ENCODE results near the gene PPM1B. TPM values are rescaled to one million over a fixed set of nuclear protein-coding genes. Genes with fewer than 3 reads are reported as not detected.

PPM1B gene
- total and polyA plus RNA-seq, 9 donors, result 19.9 to 39.7 (median 28.0) TPM

Other genes with a start within 250 kb of the PPM1B start
- 53.9 TPM for gene LRPPRC, start 172.9 kb upstream of the PPM1B start, total RNA-seq
- 10 to 100 TPM; 58.6 to 84.7 (median 66.8) TPM for gene LRPPRC, start 172.9 kb upstream of the PPM1B start, polyA plus RNA-seq (ENCODE audit: insufficient read depth in 1 of 8, insufficient read length in 8 of 8, low replicate concordance in 1 of 8)
- 0.04 TPM for gene SLC3A1, start 106.6 kb downstream of the PPM1B start, total RNA-seq
- 1 to 10 TPM in 2 of 8 donors, under 1 TPM in 6; 0.31 to 9.0 (median 0.65) TPM for gene SLC3A1, start 106.6 kb downstream of the PPM1B start, polyA plus RNA-seq (ENCODE audit: insufficient read depth in 1 of 8, insufficient read length in 8 of 8, low replicate concordance in 1 of 8)
- gene PREPL, start 192.6 kb downstream of the PPM1B start, total RNA-seq, result 110 TPM
- gene PREPL, start 192.6 kb downstream of the PPM1B start, polyA plus RNA-seq (ENCODE audit: insufficient read depth in 1 of 8, insufficient read length in 8 of 8, low replicate concordance in 1 of 8), result 100 to 1,000 TPM in 7 of 8 donors, 10 to 100 TPM in 1; 86.9 to 149 (median 115) TPM
- 4.4 TPM for gene CAMKMT, start 193.1 kb downstream of the PPM1B start, total RNA-seq
- 1 to 10 TPM; 3.8 to 6.1 (median 4.6) TPM for gene CAMKMT, start 193.1 kb downstream of the PPM1B start, polyA plus RNA-seq (ENCODE audit: insufficient read depth in 1 of 8, insufficient read length in 8 of 8, low replicate concordance in 1 of 8)

Measured in muscle of leg (tissue), 9 donors.